Measurements from ENCODE around the gene ARHGAP27. TPM values are rescaled to one million over a fixed set of nuclear protein-coding genes. Genes with fewer than 3 reads are reported as not detected.

ARHGAP27 gene
- total and polyA plus RNA-seq, 12 donors = 15.2 to 65.8 (median 25.3) TPM

DNA sequence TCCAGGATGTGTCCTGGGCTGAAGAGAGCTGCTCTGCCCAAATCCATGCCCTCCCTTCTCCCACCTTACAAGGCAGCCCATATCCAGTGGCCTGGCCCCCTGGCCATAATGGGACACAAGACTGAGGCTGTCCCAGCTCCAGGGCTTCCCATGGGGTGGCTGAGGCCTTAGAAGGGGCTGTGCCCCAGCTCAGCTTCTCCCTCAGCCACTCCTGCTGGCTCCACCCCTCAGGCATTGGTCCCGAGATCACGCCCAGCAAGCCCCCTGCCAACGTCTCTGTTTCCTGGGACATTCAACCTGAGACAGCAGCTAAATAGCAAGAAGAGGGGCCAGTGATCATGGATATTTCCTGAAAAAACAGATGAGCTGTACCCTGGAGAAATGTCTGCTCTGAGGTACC, 43.3 kb downstream of the ARHGAP27 start:
- Histone ChIP-seq H3K4me1 (peaks cover 0 to 24% (median 14%) of the 10 kb centered on the region in 9 donors), H3K27me3 (peaks cover 0 to 8% (median 0%) of the 10 kb centered on the region in 7 donors), H3K4me3 (no peak overlapping the region), H3K27ac (no peak overlapping the region), H3K36me3 (peaks cover 0 to 8% (median under 1%) of the 10 kb centered on the region in 9 donors), H3K9me3 (no peaks in the 10 kb centered on the region)
- TF ChIP-seq CTCF (IDR thresholded peaks at IDR 0.05) = no peak
- no peak for DNase-seq
- intact Hi-C loops (cut with DNase I) = loop anchor here in 5 of 10 donors (5.0 to 10.0 kb wide), 4 partner anchors 112 to 255 kb away; partner anchors contain the start of genes ACBD4 (in 1 of the 5), FMNL1 (in 1 of the 5) and PLCD3 (in 1 of the 5)
- WGBS, 2 donors = 52 to 56% methylated on average over 3 of the region's 3 CpGs
- ATAC-seq = no peak

DNA sequence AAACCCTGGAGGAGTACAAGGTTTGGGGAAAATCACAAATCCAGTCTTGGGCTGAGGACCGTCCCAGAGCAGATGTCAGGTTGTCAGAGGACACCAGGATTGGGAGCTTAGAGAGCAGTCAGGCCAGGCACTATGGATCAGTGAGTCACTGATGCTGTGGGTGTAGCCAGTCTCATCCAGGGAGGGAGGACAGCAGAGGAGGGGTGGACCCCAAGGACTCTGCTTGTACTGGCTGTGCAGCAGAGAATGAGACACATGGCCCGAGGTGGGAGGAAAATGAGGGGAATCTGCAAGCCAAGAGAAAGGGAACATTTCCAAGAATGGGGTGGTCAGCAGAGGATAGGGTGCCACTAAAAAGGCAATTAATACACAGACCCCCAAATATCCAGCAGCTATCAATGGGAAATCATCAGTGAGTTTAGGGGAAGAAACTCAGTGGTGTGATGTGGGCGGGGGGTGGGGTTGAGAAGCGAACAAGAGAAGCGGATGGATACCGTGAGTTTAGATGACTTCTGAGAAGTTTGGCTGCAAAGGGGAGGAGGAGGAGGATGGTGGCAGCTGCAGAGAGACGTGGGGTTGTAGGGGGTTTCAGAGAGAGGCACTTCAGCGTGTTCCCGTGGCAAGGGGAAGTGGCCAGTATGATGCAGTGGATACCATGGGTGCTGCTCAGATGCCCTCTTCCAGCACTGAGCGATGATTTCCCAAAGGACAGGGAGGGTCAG, 43.9 kb downstream of the ARHGAP27 start:
- 67 to 69% methylated on average over 10 of the region's 10 CpGs for WGBS, 2 donors
- Histone ChIP-seq H3K27me3 (peaks cover 0 to 8% (median 0%) of the 10 kb centered on the region in 7 donors), H3K9me3 (no peaks in the 10 kb centered on the region), H3K4me1 (peaks cover 0 to 26% (median 14%) of the 10 kb centered on the region in 9 donors), H3K27ac (no peak overlapping the region), H3K36me3 (peaks cover 0 to 2% (median 0%) of the 10 kb centered on the region in 9 donors), H3K4me3 (no peak overlapping the region)
- DNase-seq (no peak), ATAC-seq (no peak)
- intact Hi-C loops (cut with DNase I) = loop anchor here in 5 of 10 donors (5.0 to 10.0 kb wide), 4 partner anchors 111 to 254 kb away; partner anchors contain the start of genes ACBD4 (in 1 of the 5), FMNL1 (in 1 of the 5) and PLCD3 (in 1 of the 5)
- TF ChIP-seq CTCF (IDR thresholded peaks at IDR 0.05) = no peak

DNA sequence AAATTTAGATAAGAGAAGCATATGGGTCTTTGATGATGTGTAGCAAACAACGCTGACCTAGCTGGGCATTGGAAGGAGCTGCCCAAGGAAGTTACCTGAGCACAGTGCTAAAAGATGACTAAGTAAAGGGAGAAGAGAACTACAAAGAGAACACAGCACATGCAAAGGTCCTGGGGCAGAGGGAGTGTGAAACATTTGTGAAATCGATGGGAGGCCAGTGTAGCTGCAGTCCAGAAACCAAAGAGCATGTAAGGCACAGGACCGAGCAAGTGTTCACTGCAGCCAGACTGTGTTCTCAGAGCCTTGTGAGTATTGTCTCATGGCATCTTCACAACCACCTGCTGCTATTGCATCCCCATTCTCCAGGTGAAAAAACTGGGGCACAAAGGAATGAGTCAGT, 44.9 kb downstream of the ARHGAP27 start:
- no peak for DNase-seq
- no peaks in the 10 kb centered on the region for H3K36me3 ChIP-seq
- no peak overlapping the region for H3K27ac ChIP-seq
- H3K4me3 ChIP-seq = no peak overlapping the region
- H3K9me3 ChIP-seq = no peaks in the 10 kb centered on the region
- peaks cover 0 to 26% (median 14%) of the 10 kb centered on the region in 9 donors for H3K4me1 ChIP-seq
- intact Hi-C loops (cut with DNase I) = loop anchor here in 6 of 10 donors (1.0 to 10.0 kb wide), 5 partner anchors 110 to 253 kb away; partner anchors contain the start of genes ACBD4 (in 1 of the 6), FMNL1 (in 1 of the 6) and PLCD3 (in 1 of the 6)
- WGBS, 2 donors = 90 to 97% methylated on average over 3 of the region's 3 CpGs
- H3K27me3 ChIP-seq = peaks cover 0 to 8% (median 0%) of the 10 kb centered on the region in 7 donors
- TF ChIP-seq CTCF (IDR thresholded peaks at IDR 0.05) = no peak
- no peak for ATAC-seq

GRCh38 chr17:45386178-45386577, 46.5 kb downstream of the ARHGAP27 start:
- H3K4me1 ChIP-seq = peaks cover 0 to 40% (median 14%) of the 10 kb centered on the region in 9 donors
- no peak for ATAC-seq
- H3K27ac ChIP-seq = no peak overlapping the region
- WGBS, 2 donors = 56 to 63% methylated on average over 4 of the region's 4 CpGs
- no peak for TF ChIP-seq CTCF (IDR thresholded peaks at IDR 0.05)
- intact Hi-C loops (cut with DNase I) = loop anchor here in 5 of 10 donors (5.0 to 10.0 kb wide), 4 partner anchors 109 to 251 kb away; partner anchors contain the start of genes ACBD4 (in 1 of the 5), FMNL1 (in 1 of the 5) and PLCD3 (in 1 of the 5)
- peaks cover 0 to 8% (median 0%) of the 10 kb centered on the region in 7 donors for H3K27me3 ChIP-seq
- no peak for DNase-seq
- H3K9me3 ChIP-seq = no peaks in the 10 kb centered on the region
- H3K4me3 ChIP-seq = no peak overlapping the region
- no peaks in the 10 kb centered on the region for H3K36me3 ChIP-seq
